Activated CD4-positive, alpha-beta T cell treated with anti-CD3 and anti-CD28 coated beads for 36 hours (primary cell): ENCODE results near the gene CAPN3. TPM values are rescaled to one million over a fixed set of nuclear protein-coding genes. Genes with fewer than 3 reads are reported as not detected.

Experiments
- ATAC-seq: fragments of 200-7000 bp; cut with Tn5 transposase; one replicate; pipeline ENCODE4 v1.10.0; 2021; ENCODE audit warnings: mild to moderate bottlenecking, moderate library complexity
- CTCF ChIA-PET: fragments of 350-600 bp; sonication (Branson Sonifier 250); formaldehyde crosslinking; loops from one replicate; lab custom pipeline; 2021; ENCODE audit warnings: antibody characterized with exemption; lab: Charles Lee
- POLR2A ChIA-PET: fragments of 350-600 bp; sonication (Branson Sonifier 250); formaldehyde crosslinking; loops from one replicate; lab custom pipeline; 2021; ENCODE audit warnings: antibody characterized with exemption, inconsistent platforms; lab: Charles Lee
- DNase-seq: peaks from one replicate; pipeline ENCODE4 v3.0.0-alpha.2; 2020
- H3K27ac Mint-ChIP-seq: one replicate; pipeline ENCODE4 v1.8.0; 2021; ENCODE audit warnings: mixed read lengths
- H3K27me3 Mint-ChIP-seq: one replicate; pipeline ENCODE4 v1.8.0; 2021; ENCODE audit warnings: mixed read lengths
- H3K36me3 Mint-ChIP-seq: one replicate; pipeline ENCODE4 v1.8.0; 2021; ENCODE audit warnings: low read depth, mixed read lengths
- H3K4me1 Mint-ChIP-seq: one replicate; pipeline ENCODE4 v1.8.0; 2021; ENCODE audit warnings: mixed read lengths
- H3K4me3 Mint-ChIP-seq: one replicate; pipeline ENCODE4 v1.8.0; 2021; ENCODE audit warnings: mild to moderate bottlenecking, moderate library complexity, mixed read lengths
- H3K9me3 Mint-ChIP-seq: one replicate; pipeline ENCODE4 v1.8.0; 2021; ENCODE audit warnings: low read depth, mixed read lengths
- intact Hi-C, 2 experiments: fragments of 100-400 bp; cut with DNase I in 1 of 2; cut with micrococcal nuclease in 1 of 2; formaldehyde crosslinking; loops; one replicate each; pipeline versions ENCODE4 v1.14.2 to v1.15.1; 2022 to 2024; cut with DNase I, micrococcal nuclease
- total RNA-seq, 2 experiments: library from RNA; stranded (reverse); gene quantifications; one replicate each; pipeline ENCODE4 v1.2.3, GENCODE V29; 2021

The CAPN3 gene
- total RNA-seq, 2 experiments from 2014 or later, result 2.1 to 2.7 TPM

DNA sequence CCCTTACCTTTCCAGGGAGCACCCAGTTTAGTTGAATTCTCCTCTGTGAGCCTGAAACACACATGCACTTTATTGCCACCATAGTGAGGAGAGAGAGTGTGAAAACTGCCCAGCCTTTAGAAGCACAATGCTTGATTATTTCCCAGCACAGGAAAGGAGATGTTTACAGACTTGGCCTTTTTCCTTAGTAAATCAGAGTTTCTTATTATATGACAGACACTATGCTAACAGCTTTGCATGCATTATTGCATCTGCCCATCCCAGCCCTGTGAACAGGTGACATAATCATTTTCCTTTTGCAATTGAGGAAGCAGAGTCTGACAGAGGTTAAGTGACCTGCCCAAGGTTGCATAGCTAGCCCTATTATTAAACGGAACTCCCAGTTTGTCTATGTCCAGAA, 36.5 kb downstream of the CAPN3 start:
- H3K36me3 Mint-ChIP-seq, result no peaks in the 10 kb centered on the region
- CTCF ChIA-PET, result no interaction called here

DNA sequence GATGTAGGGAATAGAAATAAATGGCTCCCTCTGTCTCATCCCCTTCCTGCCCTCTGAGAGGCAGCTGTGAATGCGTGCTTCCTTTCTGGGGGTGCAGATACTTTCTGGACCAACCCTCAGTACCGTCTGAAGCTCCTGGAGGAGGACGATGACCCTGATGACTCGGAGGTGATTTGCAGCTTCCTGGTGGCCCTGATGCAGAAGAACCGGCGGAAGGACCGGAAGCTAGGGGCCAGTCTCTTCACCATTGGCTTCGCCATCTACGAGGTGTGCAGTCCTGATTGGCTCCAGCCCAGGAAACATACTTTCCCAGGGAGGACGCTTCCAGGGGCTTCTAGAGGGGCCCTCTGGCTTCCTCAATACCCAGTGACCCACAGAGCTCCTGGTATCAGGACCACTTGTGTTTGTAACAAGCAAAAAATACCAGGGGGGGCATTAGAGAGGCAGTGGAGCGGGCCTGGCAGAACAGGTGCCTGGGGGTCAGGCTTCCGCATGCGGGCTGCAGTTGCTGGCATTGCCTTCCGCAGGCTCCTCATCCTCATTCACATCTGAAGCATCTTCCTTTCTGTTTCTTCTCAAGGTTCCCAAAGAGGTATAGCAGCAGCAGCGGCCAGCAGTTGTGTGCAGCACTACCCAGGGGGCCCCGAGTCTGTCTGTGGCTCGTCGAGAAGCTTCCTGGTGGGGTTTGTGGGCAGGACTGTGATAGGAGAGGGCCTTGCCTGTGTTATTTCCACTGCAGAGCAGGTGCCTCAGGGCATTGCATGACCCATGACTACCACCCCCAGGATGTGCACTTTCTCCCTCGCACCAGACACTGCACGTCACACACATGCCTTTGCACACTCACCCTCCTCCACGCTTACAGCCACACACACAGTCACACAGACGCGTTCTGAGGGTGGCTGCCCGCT, 42.5 kb downstream of the CAPN3 start:
- ATAC-seq (peak; percentile 53), DNase-seq (peak; percentile 13)
- Mint-ChIP-seq H3K27ac (peak overlapping the region; percentile 64), H3K27me3 (no peaks in the 10 kb centered on the region), H3K9me3 (no peaks in the 10 kb centered on the region), H3K4me1 (no peaks in the 10 kb centered on the region), H3K36me3 (no peaks in the 10 kb centered on the region), H3K4me3 (peak overlapping the region; percentile 14)
- ChIA-PET POLR2A (no interaction called here), CTCF (no interaction called here)
- intact Hi-C loops, result no loop called here

More for the DNA sequence above, 36.5 kb downstream of the CAPN3 start:
- POLR2A ChIA-PET, result no interaction called here
- DNase-seq (no peak), ATAC-seq (no peak)
- Mint-ChIP-seq H3K27ac (no peak overlapping the region), H3K9me3 (no peaks in the 10 kb centered on the region), H3K27me3 (no peaks in the 10 kb centered on the region), H3K4me1 (no peaks in the 10 kb centered on the region), H3K4me3 (no peak overlapping the region)
- intact Hi-C loops, result no loop called here

DNA sequence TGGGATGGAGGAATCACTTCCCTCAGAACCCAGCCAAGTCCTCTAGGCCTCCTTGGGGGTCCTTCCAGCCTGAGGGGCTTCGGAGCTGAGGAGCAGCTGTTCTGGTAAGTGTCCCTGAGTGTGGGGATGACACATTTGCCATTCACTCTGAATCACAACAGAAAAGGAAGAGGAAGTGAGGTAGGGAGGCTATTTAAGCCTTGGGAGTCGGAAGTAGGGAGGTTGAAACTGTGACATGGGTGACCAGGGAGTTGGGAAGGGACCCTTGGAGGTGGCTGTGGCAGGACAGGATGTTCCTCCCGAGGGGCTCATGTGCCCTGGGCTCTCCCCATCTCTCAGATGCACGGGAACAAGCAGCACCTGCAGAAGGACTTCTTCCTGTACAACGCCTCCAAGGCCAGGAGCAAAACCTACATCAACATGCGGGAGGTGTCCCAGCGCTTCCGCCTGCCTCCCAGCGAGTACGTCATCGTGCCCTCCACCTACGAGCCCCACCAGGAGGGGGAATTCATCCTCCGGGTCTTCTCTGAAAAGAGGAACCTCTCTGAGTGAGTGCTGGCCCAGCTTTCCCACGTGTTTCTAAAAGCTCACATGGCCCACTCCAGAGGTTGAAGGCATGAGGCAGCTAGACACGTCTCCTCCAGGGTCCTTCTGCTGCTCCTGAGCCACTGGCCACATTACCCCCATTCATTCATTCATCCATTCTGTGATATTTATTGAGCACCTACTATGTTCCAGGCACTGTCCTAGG, 43.3 kb downstream of the CAPN3 start:
- ATAC-seq (peak; percentile 33), DNase-seq (no peak)
- no peaks in the 10 kb centered on the region for H3K4me1 Mint-ChIP-seq
- H3K36me3 Mint-ChIP-seq, result no peaks in the 10 kb centered on the region
- no peak overlapping the region for H3K27ac Mint-ChIP-seq
- no peaks in the 10 kb centered on the region for H3K9me3 Mint-ChIP-seq
- intact Hi-C loops, result no loop called here
- H3K4me3 Mint-ChIP-seq, result no peak overlapping the region
- H3K27me3 Mint-ChIP-seq, result no peaks in the 10 kb centered on the region
- CTCF ChIA-PET, result no interaction called here
- POLR2A ChIA-PET, result no interaction called here

DNA sequence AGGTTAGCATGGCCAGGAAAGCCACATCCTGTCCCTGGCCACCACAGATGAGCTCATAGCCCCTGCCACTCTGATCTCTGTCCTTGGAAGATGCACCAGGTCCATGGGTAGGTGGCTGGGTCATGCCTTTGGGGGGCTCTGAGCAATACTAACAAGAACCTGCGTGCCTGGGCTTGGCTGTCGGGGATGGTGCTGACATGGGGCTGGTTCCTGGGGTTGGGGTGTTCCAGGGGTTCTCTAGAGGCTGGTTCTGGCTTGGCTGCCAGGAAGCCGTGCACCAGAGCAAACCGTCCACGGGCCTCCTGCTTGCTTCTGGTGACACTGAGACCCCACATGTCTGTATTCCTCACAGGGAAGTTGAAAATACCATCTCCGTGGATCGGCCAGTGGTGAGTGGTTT, 44.1 kb downstream of the CAPN3 start:
- ATAC-seq (no peak), DNase-seq (no peak)
- H3K27ac Mint-ChIP-seq, result no peak overlapping the region
- H3K27me3 Mint-ChIP-seq, result no peaks in the 10 kb centered on the region
- no peaks in the 10 kb centered on the region for H3K9me3 Mint-ChIP-seq
- no peak overlapping the region for H3K4me3 Mint-ChIP-seq
- no peaks in the 10 kb centered on the region for H3K36me3 Mint-ChIP-seq
- intact Hi-C loops, result no loop called here
- CTCF ChIA-PET, result no interaction called here
- no peaks in the 10 kb centered on the region for H3K4me1 Mint-ChIP-seq
- POLR2A ChIA-PET, result interaction anchor here (0.6 kb wide), 1 partner anchor 590 kb away, joined by 3 read pairs; no protein-coding TSS in a partner anchor

DNA sequence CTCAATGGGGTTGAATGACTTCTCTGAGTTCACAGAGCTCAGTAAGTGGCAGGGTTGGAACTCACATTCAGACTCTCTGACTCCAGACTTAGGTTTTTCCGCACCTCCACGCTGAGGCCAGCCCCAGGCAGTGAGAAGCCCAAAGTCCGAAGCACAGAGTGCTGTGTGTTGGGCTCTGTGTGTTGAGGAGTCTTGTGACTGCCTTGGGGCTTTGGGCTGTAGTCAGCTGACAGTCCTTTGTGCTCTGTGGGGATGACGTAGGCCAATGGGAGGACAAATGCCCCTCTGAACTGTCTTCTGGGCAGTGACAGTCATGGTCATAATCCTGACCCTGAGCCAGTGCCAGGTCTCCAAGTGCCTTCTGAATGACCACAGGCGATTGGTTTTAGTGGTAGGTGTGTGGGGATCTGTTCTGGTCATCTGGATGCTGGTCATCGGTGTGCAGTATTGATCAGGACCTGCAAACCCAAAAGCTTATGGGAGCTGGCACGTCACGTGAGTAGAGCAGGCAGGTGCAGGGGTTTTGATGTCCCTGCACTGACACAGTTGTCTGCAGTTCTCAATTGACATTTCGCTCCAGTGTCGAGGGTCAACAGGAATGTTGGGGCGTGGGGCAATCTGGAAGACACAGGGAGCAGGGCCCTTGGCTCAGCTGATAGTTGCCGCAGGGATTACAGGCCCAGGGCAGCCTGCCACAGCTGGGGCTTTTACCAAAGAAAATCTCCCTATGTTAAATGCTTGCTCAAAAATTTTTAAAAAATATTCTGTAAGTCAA, 45.3 kb downstream of the CAPN3 start:
- CTCF ChIA-PET, result interaction anchor here (1.3 kb wide), 1 partner anchor 73 kb away, joined by 3 read pairs; no protein-coding TSS in a partner anchor
- H3K27me3 Mint-ChIP-seq, result no peaks in the 10 kb centered on the region
- no peaks in the 10 kb centered on the region for H3K9me3 Mint-ChIP-seq
- DNase-seq, result no peak
- no peaks in the 10 kb centered on the region for H3K36me3 Mint-ChIP-seq
- intact Hi-C loops, result no loop called here
- H3K4me3 Mint-ChIP-seq, result no peak overlapping the region
- H3K4me1 Mint-ChIP-seq, result no peaks in the 10 kb centered on the region
- no peak overlapping the region for H3K27ac Mint-ChIP-seq
- POLR2A ChIA-PET, result no interaction called here
- ATAC-seq, result no peak

DNA sequence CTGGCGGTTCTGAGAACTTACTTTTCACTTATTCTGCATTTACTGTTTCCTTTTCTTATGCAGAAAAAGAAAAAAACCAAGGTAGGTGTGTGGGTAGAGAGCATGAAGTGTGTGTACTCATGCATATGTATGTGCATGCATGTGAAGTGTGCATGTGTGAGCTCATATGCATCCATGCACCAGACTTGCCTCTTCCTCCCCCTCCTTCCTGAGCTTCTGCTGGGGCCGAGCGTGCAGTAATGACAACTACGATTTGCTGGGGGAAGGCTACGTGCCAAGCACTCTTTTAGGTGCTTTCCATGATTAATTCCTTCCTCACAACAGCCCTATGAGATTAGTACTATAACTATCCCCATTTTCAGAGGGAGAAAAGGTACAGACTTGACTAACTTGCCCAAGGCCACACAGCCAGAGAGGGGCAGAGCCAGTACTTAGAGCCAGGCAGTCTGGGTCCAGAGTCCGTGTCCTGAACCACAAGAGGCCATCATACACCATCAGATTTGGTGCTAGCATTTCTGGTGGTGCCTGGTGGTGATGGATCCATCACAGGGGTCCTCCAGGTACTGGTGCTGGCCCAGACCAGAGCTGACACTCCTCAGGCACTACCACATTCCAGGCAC, 46.7 kb downstream of the CAPN3 start:
- H3K4me1 Mint-ChIP-seq, result no peaks in the 10 kb centered on the region
- CTCF ChIA-PET, result interaction anchor here (1.3 kb wide), 1 partner anchor 71 kb away, joined by 3 read pairs; no protein-coding TSS in a partner anchor
- no peak overlapping the region for H3K27ac Mint-ChIP-seq
- H3K4me3 Mint-ChIP-seq, result no peak overlapping the region
- ATAC-seq (no peak), DNase-seq (no peak)
- POLR2A ChIA-PET, result no interaction called here
- intact Hi-C loops, result no loop called here
- H3K27me3 Mint-ChIP-seq, result no peaks in the 10 kb centered on the region
- H3K36me3 Mint-ChIP-seq, result no peaks in the 10 kb centered on the region
- no peaks in the 10 kb centered on the region for H3K9me3 Mint-ChIP-seq

DNA sequence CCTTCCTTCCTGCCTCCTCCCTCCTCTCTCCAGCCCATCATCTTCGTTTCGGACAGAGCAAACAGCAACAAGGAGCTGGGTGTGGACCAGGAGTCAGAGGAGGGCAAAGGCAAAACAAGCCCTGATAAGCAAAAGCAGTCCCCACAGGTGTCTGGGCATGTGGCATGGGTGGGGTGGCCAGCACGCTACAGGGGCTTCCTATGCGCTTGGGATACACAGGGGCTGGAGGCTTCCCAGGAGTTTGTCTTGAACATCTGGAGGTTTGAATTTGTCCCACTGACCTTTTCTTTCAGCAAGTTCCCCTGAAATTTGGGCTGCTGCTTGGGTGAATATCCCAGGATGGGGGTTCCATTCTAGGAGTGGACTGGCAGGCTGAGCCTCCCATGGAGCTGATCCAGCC, 48.9 kb downstream of the CAPN3 start:
- no peak for DNase-seq
- Mint-ChIP-seq H3K9me3 (no peaks in the 10 kb centered on the region), H3K4me1 (no peaks in the 10 kb centered on the region), H3K4me3 (no peak overlapping the region), H3K36me3 (no peaks in the 10 kb centered on the region), H3K27me3 (no peaks in the 10 kb centered on the region), H3K27ac (no peak overlapping the region)
- ChIA-PET CTCF (interaction anchor here (0.6 to 1.3 kb wide), 5 partner anchors 9 to 337 kb away, joined by 3 to 5 read pairs (median 3); no protein-coding TSS in a partner anchor), POLR2A (no interaction called here)
- no peak for ATAC-seq
- intact Hi-C loops, result no loop called here

DNA sequence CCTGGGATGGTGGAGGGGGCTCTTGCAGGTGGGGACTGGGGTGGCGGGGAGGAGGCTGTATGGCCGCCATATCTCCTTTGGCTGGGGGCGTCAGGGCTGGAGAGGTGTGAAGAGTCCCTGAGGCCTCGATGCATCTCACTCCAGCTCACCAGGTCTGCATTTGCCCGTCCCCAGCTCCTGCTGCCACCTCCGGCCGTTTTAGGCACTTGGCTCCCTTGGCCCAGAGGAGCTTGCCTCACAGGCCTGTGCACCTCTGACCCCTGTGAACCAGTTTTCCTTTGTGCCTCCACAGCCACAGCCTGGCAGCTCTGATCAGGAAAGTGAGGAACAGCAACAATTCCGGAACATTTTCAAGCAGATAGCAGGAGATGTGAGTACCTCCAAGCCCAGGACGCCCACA, 49.7 kb downstream of the CAPN3 start:
- H3K27ac Mint-ChIP-seq, result no peak overlapping the region
- CTCF ChIA-PET, result interaction anchor here (0.6 kb wide), 1 partner anchor 278 kb away, joined by 3 read pairs; no protein-coding TSS in a partner anchor
- DNase-seq, result no peak
- H3K4me3 Mint-ChIP-seq, result no peak overlapping the region
- no peaks in the 10 kb centered on the region for H3K9me3 Mint-ChIP-seq
- POLR2A ChIA-PET, result interaction anchor here (0.6 kb wide), 1 partner anchor 731 kb away, joined by 3 read pairs; no protein-coding TSS in a partner anchor
- H3K4me1 Mint-ChIP-seq, result no peaks in the 10 kb centered on the region
- no peaks in the 10 kb centered on the region for H3K36me3 Mint-ChIP-seq
- no peaks in the 10 kb centered on the region for H3K27me3 Mint-ChIP-seq
- intact Hi-C loops, result no loop called here
- ATAC-seq, result no peak

DNA sequence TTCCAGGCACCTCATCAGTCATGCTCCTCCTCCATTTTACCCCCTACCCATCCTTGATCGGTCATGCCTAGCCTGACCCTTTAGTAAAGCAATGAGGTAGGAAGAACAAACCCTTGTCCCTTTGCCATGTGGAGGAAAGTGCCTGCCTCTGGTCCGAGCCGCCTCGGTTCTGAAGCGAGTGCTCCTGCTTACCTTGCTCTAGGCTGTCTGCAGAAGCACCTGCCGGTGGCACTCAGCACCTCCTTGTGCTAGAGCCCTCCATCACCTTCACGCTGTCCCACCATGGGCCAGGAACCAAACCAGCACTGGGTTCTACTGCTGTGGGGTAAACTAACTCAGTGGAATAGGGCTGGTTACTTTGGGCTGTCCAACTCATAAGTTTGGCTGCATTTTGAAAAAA, 52.6 kb downstream of the CAPN3 start:
- no peaks in the 10 kb centered on the region for H3K4me1 Mint-ChIP-seq
- H3K27me3 Mint-ChIP-seq, result no peaks in the 10 kb centered on the region
- H3K27ac Mint-ChIP-seq, result peak overlapping the region; percentile 17
- H3K36me3 Mint-ChIP-seq, result peaks cover 5% of the 10 kb centered on the region
- no peaks in the 10 kb centered on the region for H3K9me3 Mint-ChIP-seq
- no peak for DNase-seq
- POLR2A ChIA-PET, result no interaction called here
- H3K4me3 Mint-ChIP-seq, result no peak overlapping the region
- CTCF ChIA-PET, result no interaction called here
- intact Hi-C loops, result no loop called here
- no peak for ATAC-seq

DNA sequence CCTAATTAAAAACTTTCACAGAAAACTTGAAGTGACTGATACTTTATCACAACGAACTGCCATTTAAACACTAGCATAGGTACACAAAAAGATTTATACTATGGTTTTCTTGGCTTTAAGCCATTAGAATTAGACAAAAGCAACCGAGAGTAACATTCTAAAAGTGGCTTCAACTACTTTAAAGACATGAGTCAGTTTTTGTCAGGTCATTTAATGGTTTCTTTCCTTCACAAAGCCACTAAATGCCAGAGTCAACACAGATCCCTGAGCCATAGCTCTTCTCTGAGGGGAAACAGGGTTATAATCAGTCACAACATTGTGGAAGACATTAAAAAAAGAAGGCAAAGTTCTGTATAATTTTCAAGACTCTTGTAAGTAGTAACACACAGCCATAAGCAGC, 54.6 kb downstream of the CAPN3 start:
- Mint-ChIP-seq H3K27ac (no peak overlapping the region), H3K4me1 (no peaks in the 10 kb centered on the region), H3K27me3 (no peaks in the 10 kb centered on the region), H3K9me3 (no peaks in the 10 kb centered on the region), H3K4me3 (no peak overlapping the region), H3K36me3 (peaks cover 15% of the 10 kb centered on the region)
- DNase-seq (no peak), ATAC-seq (no peak)
- POLR2A ChIA-PET, result no interaction called here
- CTCF ChIA-PET, result no interaction called here
- intact Hi-C loops, result no loop called here

DNA sequence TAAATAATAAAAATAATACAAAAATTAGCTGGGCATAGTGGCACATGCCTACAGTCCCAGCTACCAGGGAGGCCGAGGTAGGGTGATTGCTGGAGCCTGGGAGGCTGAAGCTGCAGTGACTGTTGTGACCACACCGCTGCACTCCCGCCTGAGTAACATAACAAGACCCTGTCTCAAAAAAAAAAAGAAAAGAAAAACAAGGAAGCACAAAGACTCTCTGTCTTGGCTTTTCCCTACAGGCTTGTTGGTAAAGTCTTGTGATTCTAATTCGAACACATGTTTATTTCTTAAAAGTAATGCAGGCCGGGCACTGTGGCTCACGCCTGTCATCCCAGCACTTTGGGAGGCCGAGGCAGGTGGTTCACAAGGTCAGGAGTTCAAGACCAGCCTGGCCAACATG, 60.1 kb downstream of the CAPN3 start:
- DNase-seq (no peak), ATAC-seq (no peak)
- CTCF ChIA-PET, result interaction anchor here (0.6 kb wide), 1 partner anchor 249 kb away, joined by 3 read pairs; no protein-coding TSS in a partner anchor
- Mint-ChIP-seq H3K4me3 (no peak overlapping the region), H3K4me1 (no peaks in the 10 kb centered on the region), H3K36me3 (peaks cover 37% of the 10 kb centered on the region), H3K27ac (no peak overlapping the region), H3K9me3 (no peaks in the 10 kb centered on the region), H3K27me3 (no peaks in the 10 kb centered on the region)
- POLR2A ChIA-PET, result no interaction called here
- intact Hi-C loops, result no loop called here
